Measurements from ENCODE around the gene MAP3K2. TPM values are rescaled to one million over a fixed set of nuclear protein-coding genes. Genes with fewer than 3 reads are reported as not detected.
A peak's percentile ranks its signal among the peaks of the same experiment; 100 is the strongest.

MAP3K2 gene
- total RNA-seq, 1 experiment from 2014 or later = 36.0 TPM

- Histone ChIP-seq H3K27me3 (ENCODE audit: low read length) (no peaks in the 10 kb centered on the region), H3K9me2 (replicated peaks; ENCODE audit: insufficient read depth, low read length) (no peaks in the 10 kb centered on the region), H3K4me1 (ENCODE audit: low read length) (no peaks in the 10 kb centered on the region), H2AFZ (ENCODE audit: low read length) (no peak overlapping the region), H3K9ac (ENCODE audit: low read length) (no peak overlapping the region), H3K27ac (ENCODE audit: low read length) (no peak overlapping the region), H3K36me3 (ENCODE audit: insufficient read depth, low read length) (peaks cover 41% of the 10 kb centered on the region), H3K79me2 (ENCODE audit: low read length) (peaks cover 5% of the 10 kb centered on the region; the same call in 1 of the 2 replicates), H3K4me2 (ENCODE audit: low read depth, low read length, poor library complexity, severe bottlenecking) (no peak overlapping the region), H4K20me1 (ENCODE audit: insufficient read depth, low read depth, low read length) (no peaks in the 10 kb centered on the region), H3K9me3 (ENCODE audit: low read length) (no peaks in the 10 kb centered on the region), H3K4me3 (ENCODE audit: low read length) (no peak overlapping the region)
- DNase-seq = no peak
Observed at GRCh38 chr2:127321303-127321702, 66.5 kb downstream of the MAP3K2 start.

GRCh38 chr2:127320586-127321275 lies 67.0 kb downstream of the MAP3K2 start:
- no peak for DNase-seq
- H3K9ac ChIP-seq (ENCODE audit: low read length) = no peak overlapping the region
- no peak overlapping the region for H2AFZ ChIP-seq (ENCODE audit: low read length)
- peaks cover 5% of the 10 kb centered on the region; the same call in 1 of the 2 replicates for H3K79me2 ChIP-seq (ENCODE audit: low read length)
- H3K9me3 ChIP-seq (ENCODE audit: low read length) = no peaks in the 10 kb centered on the region
- H3K4me1 ChIP-seq (ENCODE audit: low read length) = no peaks in the 10 kb centered on the region
- no peak overlapping the region for H3K4me3 ChIP-seq (ENCODE audit: low read length)
- H3K27ac ChIP-seq (ENCODE audit: low read length) = no peak overlapping the region
- no peaks in the 10 kb centered on the region for H4K20me1 ChIP-seq (ENCODE audit: insufficient read depth, low read depth, low read length)
- H3K4me2 ChIP-seq (ENCODE audit: low read depth, low read length, poor library complexity, severe bottlenecking) = no peak overlapping the region
- H3K27me3 ChIP-seq (ENCODE audit: low read length) = no peaks in the 10 kb centered on the region
- H3K36me3 ChIP-seq (ENCODE audit: insufficient read depth, low read length) = peaks cover 41% of the 10 kb centered on the region
- no peaks in the 10 kb centered on the region for H3K9me2 ChIP-seq (replicated peaks; ENCODE audit: insufficient read depth, low read length)

- DNase-seq = no peak
- H4K20me1 ChIP-seq (ENCODE audit: insufficient read depth, low read depth, low read length) = no peaks in the 10 kb centered on the region
- H3K9me3 ChIP-seq (ENCODE audit: low read length) = no peaks in the 10 kb centered on the region
- no peaks in the 10 kb centered on the region for H3K9me2 ChIP-seq (replicated peaks; ENCODE audit: insufficient read depth, low read length)
- H2AFZ ChIP-seq (ENCODE audit: low read length) = no peak overlapping the region
- H3K27me3 ChIP-seq (ENCODE audit: low read length) = no peaks in the 10 kb centered on the region
- no peak overlapping the region for H3K27ac ChIP-seq (ENCODE audit: low read length)
- no peak overlapping the region for H3K4me2 ChIP-seq (ENCODE audit: low read depth, low read length, poor library complexity, severe bottlenecking)
- H3K79me2 ChIP-seq (ENCODE audit: low read length) = peaks cover 5% of the 10 kb centered on the region; the same call in 1 of the 2 replicates
- peaks cover under 1% of the 10 kb centered on the region; the same call in 1 of the 2 replicates for H3K4me1 ChIP-seq (ENCODE audit: low read length)
- peaks cover 39% of the 10 kb centered on the region for H3K36me3 ChIP-seq (ENCODE audit: insufficient read depth, low read length)
- H3K9ac ChIP-seq (ENCODE audit: low read length) = no peak overlapping the region
- no peak overlapping the region for H3K4me3 ChIP-seq (ENCODE audit: low read length)
Observed at GRCh38 chr2:127320067-127320466, 67.7 kb downstream of the MAP3K2 start.

GRCh38 chr2:127314193-127314988 lies 73.4 kb downstream of the MAP3K2 start:
- H4K20me1 ChIP-seq (ENCODE audit: insufficient read depth, low read depth, low read length) = no peaks in the 10 kb centered on the region
- H3K27me3 ChIP-seq (ENCODE audit: low read length) = no peaks in the 10 kb centered on the region
- DNase-seq = no peak
- H3K4me3 ChIP-seq (ENCODE audit: low read length) = no peak overlapping the region
- H3K4me2 ChIP-seq (ENCODE audit: low read depth, low read length, poor library complexity, severe bottlenecking) = no peak overlapping the region
- H3K27ac ChIP-seq (ENCODE audit: low read length) = no peak overlapping the region
- H3K9ac ChIP-seq (ENCODE audit: low read length) = no peak overlapping the region
- peaks cover 21% of the 10 kb centered on the region for H3K4me1 ChIP-seq (ENCODE audit: low read length)
- H3K9me3 ChIP-seq (ENCODE audit: low read length) = no peaks in the 10 kb centered on the region
- peaks cover 42% of the 10 kb centered on the region for H3K36me3 ChIP-seq (ENCODE audit: insufficient read depth, low read length)
- H2AFZ ChIP-seq (ENCODE audit: low read length) = no peak overlapping the region
- H3K9me2 ChIP-seq (replicated peaks; ENCODE audit: insufficient read depth, low read length) = no peaks in the 10 kb centered on the region
- no peaks in the 10 kb centered on the region for H3K79me2 ChIP-seq (ENCODE audit: low read length)

GRCh38 chr2:127313406-127313805 lies 74.4 kb downstream of the MAP3K2 start:
- Histone ChIP-seq H3K4me1 (ENCODE audit: low read length) (peaks cover 21% of the 10 kb centered on the region), H3K4me2 (ENCODE audit: low read depth, low read length, poor library complexity, severe bottlenecking) (peak overlapping the region; percentile 35), H2AFZ (ENCODE audit: low read length) (no peak overlapping the region), H3K4me3 (ENCODE audit: low read length) (no peak overlapping the region), H3K27me3 (ENCODE audit: low read length) (no peaks in the 10 kb centered on the region), H3K9ac (ENCODE audit: low read length) (no peak overlapping the region), H4K20me1 (ENCODE audit: insufficient read depth, low read depth, low read length) (no peaks in the 10 kb centered on the region), H3K79me2 (ENCODE audit: low read length) (no peaks in the 10 kb centered on the region), H3K9me3 (ENCODE audit: low read length) (no peaks in the 10 kb centered on the region), H3K9me2 (replicated peaks; ENCODE audit: insufficient read depth, low read length) (no peaks in the 10 kb centered on the region), H3K36me3 (ENCODE audit: insufficient read depth, low read length) (peaks cover 39% of the 10 kb centered on the region), H3K27ac (ENCODE audit: low read length) (peak overlapping the region; percentile 15; the same call in 1 of the 2 replicates)
- DNase-seq = peak; percentile 75

GRCh38 chr2:127310980-127311379 lies 76.8 kb downstream of the MAP3K2 start:
- H3K4me3 ChIP-seq (ENCODE audit: low read length) = no peak overlapping the region
- no peak overlapping the region for H3K27ac ChIP-seq (ENCODE audit: low read length)
- no peak overlapping the region for H3K4me2 ChIP-seq (ENCODE audit: low read depth, low read length, poor library complexity, severe bottlenecking)
- H3K36me3 ChIP-seq (ENCODE audit: insufficient read depth, low read length) = peaks cover 39% of the 10 kb centered on the region
- no peak overlapping the region for H2AFZ ChIP-seq (ENCODE audit: low read length)
- no peak overlapping the region for H3K9ac ChIP-seq (ENCODE audit: low read length)
- no peaks in the 10 kb centered on the region for H3K79me2 ChIP-seq (ENCODE audit: low read length)
- H3K9me2 ChIP-seq (replicated peaks; ENCODE audit: insufficient read depth, low read length) = no peaks in the 10 kb centered on the region
- H3K4me1 ChIP-seq (ENCODE audit: low read length) = peaks cover 36% of the 10 kb centered on the region
- no peaks in the 10 kb centered on the region for H4K20me1 ChIP-seq (ENCODE audit: insufficient read depth, low read depth, low read length)
- H3K9me3 ChIP-seq (ENCODE audit: low read length) = no peaks in the 10 kb centered on the region
- DNase-seq = no peak
- H3K27me3 ChIP-seq (ENCODE audit: low read length) = no peaks in the 10 kb centered on the region

- Histone ChIP-seq H3K79me2 (ENCODE audit: low read length) (no peaks in the 10 kb centered on the region), H3K27me3 (ENCODE audit: low read length) (no peaks in the 10 kb centered on the region), H3K9me2 (replicated peaks; ENCODE audit: insufficient read depth, low read length) (no peaks in the 10 kb centered on the region), H3K4me3 (ENCODE audit: low read length) (no peak overlapping the region), H3K9ac (ENCODE audit: low read length) (no peak overlapping the region), H3K27ac (ENCODE audit: low read length) (no peak overlapping the region), H3K36me3 (ENCODE audit: insufficient read depth, low read length) (peaks cover 29% of the 10 kb centered on the region; the same call in 1 of the 2 replicates), H3K4me2 (ENCODE audit: low read depth, low read length, poor library complexity, severe bottlenecking) (no peak overlapping the region), H3K9me3 (ENCODE audit: low read length) (no peaks in the 10 kb centered on the region), H2AFZ (ENCODE audit: low read length) (no peak overlapping the region), H3K4me1 (ENCODE audit: low read length) (peaks cover 34% of the 10 kb centered on the region), H4K20me1 (ENCODE audit: insufficient read depth, low read depth, low read length) (no peaks in the 10 kb centered on the region)
- no peak for DNase-seq
Observed at GRCh38 chr2:127309468-127309867, 78.3 kb downstream of the MAP3K2 start.

GRCh38 chr2:127308586-127309138 lies 79.1 kb downstream of the MAP3K2 start:
- H3K36me3 ChIP-seq (ENCODE audit: insufficient read depth, low read length) = peaks cover 21% of the 10 kb centered on the region; the same call in 1 of the 2 replicates
- H3K4me1 ChIP-seq (ENCODE audit: low read length) = peaks cover 26% of the 10 kb centered on the region
- H3K4me3 ChIP-seq (ENCODE audit: low read length) = no peak overlapping the region
- H3K27ac ChIP-seq (ENCODE audit: low read length) = no peak overlapping the region
- no peaks in the 10 kb centered on the region for H4K20me1 ChIP-seq (ENCODE audit: insufficient read depth, low read depth, low read length)
- no peak for DNase-seq
- no peak overlapping the region for H3K4me2 ChIP-seq (ENCODE audit: low read depth, low read length, poor library complexity, severe bottlenecking)
- H3K9ac ChIP-seq (ENCODE audit: low read length) = no peak overlapping the region
- no peaks in the 10 kb centered on the region for H3K79me2 ChIP-seq (ENCODE audit: low read length)
- no peak overlapping the region for H2AFZ ChIP-seq (ENCODE audit: low read length)
- no peaks in the 10 kb centered on the region for H3K9me3 ChIP-seq (ENCODE audit: low read length)
- no peaks in the 10 kb centered on the region for H3K27me3 ChIP-seq (ENCODE audit: low read length)
- H3K9me2 ChIP-seq (replicated peaks; ENCODE audit: insufficient read depth, low read length) = no peaks in the 10 kb centered on the region

Measured in Karpas-422 (cell line).